Measurements from ENCODE around the gene CREBRF. TPM values are rescaled to one million over a fixed set of nuclear protein-coding genes. Genes with fewer than 3 reads are reported as not detected.

Gene CREBRF
- polyA plus RNA-seq, 1 experiment, result 11.2 TPM

DNA sequence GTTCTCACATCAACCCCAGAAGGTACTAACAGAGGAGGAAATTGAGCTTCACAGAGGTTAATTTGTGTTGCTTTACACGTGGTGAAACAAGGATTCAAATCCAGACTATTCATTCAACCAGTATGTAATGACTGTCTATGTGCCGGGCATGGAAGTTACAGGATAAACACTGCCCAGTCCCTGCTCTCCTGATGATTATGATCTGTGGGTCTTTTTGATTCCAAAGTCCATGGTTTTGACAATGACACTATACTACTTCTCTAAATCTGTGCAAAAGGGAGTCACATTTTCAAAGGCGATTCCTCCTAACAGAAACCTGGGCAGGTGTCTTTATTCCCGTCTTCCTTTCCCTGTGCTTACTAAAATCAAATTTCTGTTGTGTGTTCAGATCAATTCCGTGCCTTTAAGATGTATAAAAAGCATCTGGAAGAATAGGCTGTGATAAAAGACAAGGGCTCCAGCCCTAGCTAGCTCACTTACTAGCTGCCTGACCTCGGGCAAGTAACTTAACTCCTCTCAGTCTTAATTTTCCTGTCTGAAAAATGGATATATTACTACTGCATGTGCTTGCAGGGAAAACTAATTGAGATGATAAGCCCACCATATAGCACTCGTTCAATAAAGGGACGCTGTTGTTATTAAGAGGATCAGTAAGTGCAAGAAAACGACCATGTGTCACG is 970 bp upstream of the CREBRF start:
- no peaks in the 10 kb centered on the region for H3K27me3 ChIP-seq (ENCODE audit: control insufficient read depth, insufficient read depth, low read length)
- no peak for DNase-seq (ENCODE audit: low read depth)
- TF ChIP-seq, protein P1, sequence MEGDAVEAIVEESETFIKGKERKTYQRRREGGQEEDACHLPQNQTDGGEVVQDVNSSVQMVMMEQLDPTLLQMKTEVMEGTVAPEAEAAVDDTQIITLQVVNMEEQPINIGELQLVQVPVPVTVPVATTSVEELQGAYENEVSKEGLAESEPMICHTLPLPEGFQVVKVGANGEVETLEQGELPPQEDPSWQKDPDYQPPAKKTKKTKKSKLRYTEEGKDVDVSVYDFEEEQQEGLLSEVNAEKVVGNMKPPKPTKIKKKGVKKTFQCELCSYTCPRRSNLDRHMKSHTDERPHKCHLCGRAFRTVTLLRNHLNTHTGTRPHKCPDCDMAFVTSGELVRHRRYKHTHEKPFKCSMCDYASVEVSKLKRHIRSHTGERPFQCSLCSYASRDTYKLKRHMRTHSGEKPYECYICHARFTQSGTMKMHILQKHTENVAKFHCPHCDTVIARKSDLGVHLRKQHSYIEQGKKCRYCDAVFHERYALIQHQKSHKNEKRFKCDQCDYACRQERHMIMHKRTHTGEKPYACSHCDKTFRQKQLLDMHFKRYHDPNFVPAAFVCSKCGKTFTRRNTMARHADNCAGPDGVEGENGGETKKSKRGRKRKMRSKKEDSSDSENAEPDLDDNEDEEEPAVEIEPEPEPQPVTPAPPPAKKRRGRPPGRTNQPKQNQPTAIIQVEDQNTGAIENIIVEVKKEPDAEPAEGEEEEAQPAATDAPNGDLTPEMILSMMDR (IDR thresholded peaks at IDR 0.05; ENCODE audit: insufficient read depth, low read depth, low read length), result no peak
- POLR2A ChIA-PET, result no interaction called here
- peak overlapping the region; percentile 71; the same call in 1 of the 2 replicates for H3K4me3 ChIP-seq (ENCODE audit: low read depth, low read length)
- CTCF ChIA-PET, result no interaction called here
- no peaks in the 10 kb centered on the region for H3K36me3 ChIP-seq (ENCODE audit: control insufficient read depth, insufficient read depth, low read length)

DNA sequence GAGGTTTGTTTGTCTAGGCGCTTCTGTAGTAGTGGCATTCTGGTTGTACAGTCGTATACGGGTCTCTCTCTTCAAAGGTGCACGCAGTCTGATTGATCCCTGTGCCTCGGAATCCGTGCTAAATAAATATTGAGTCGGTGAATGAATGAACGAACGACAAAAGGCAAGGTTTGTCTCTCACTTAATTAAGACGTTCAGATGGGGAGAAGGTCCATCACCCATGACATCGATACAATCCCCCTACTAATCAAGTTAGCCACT is 500 bp upstream of the CREBRF start:
- Histone ChIP-seq H3K27me3 (ENCODE audit: control insufficient read depth, insufficient read depth, low read length) (no peaks in the 10 kb centered on the region), H3K36me3 (ENCODE audit: control insufficient read depth, insufficient read depth, low read length) (no peaks in the 10 kb centered on the region), H3K4me3 (ENCODE audit: low read depth, low read length) (peak overlapping the region; percentile 71)
- ChIA-PET CTCF (no interaction called here), POLR2A (no interaction called here)
- no peak for DNase-seq (ENCODE audit: low read depth)
- TF ChIP-seq, protein P1 (IDR thresholded peaks at IDR 0.05; ENCODE audit: insufficient read depth, low read depth, low read length), result no peak

DNA sequence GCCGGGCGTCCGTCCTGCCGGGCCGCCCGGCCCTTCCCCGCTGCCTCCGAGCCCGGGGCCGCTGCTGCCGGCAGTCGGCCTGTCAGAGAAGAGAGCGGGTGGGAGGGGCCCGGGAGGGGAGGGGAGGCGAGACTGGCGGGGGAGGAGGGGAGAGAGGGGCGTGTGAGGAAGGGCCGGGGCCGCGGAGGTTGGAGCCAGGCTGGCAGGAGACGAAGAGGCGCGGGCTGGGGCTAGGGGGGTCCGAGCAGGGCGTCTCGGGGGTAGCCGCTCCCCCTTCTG is 570 bp downstream of the CREBRF start:
- TF ChIP-seq, protein P1 (IDR thresholded peaks at IDR 0.05; ENCODE audit: insufficient read depth, low read depth, low read length), result no peak
- no peaks in the 10 kb centered on the region for H3K27me3 ChIP-seq (ENCODE audit: control insufficient read depth, insufficient read depth, low read length)
- ChIA-PET CTCF (interaction anchor here (0.6 to 1.1 kb wide), 4 partner anchors 70 to 342 kb away, joined by 3 to 4 read pairs (median 4); no protein-coding TSS in a partner anchor), POLR2A (interaction anchor here (0.6 to 1.1 kb wide), 4 partner anchors 73 to 589 kb away, joined by 3 to 7 read pairs (median 4); partner anchors contain the start of gene ATP6V0E1)
- DNase-seq (ENCODE audit: low read depth), result no peak
- H3K36me3 ChIP-seq (ENCODE audit: control insufficient read depth, insufficient read depth, low read length), result no peaks in the 10 kb centered on the region
- H3K4me3 ChIP-seq (ENCODE audit: low read depth, low read length), result peak overlapping the region; percentile 71

DNA sequence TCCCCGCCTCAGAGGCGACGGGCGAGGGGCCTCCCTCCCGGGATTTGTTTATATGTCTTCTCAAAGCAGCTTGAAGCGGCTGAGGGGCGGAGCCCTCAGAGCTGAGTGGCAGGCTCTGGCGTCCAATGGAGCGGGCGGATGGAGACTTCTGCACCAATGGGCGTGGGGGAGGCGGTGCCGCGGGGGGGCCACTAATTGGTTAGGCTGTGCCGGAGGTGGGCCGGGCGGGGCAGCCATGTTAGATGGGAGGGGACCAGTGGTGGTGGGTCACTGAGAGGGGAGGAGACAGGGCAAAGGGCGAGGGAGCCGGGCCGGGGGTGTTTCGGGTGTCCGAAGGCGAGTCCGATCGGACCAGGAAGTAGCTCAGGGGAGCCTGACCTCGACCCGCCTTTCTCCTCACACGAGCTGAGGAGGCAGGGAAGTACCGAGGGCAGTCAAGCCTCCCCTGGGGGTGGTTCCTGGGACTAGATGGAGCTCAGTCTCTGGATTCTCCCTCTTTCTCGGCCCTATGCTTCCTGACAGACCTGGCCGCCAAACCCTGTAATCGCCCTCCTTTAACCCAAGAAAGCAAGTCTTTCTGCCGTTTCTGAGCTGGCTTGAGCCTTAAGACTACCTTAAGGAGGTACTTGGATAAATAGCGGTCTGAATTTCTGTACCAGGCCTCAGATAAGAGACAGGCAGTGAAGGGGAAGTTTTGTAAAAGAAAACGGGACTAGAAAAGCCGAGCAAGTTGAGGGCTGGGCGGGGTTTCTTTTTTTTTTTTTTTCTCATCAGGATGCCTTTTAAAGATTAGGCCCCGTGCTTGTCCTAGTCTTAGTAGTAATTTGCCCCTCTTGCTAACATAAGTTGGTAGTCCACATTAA is 1.1 kb downstream of the CREBRF start:
- ChIA-PET POLR2A (interaction anchor here (0.5 to 1.1 kb wide), 5 partner anchors 74 to 709 kb away, joined by 3 to 7 read pairs (median 3); partner anchors contain the start of gene ATP6V0E1), CTCF (interaction anchor here (0.6 to 1.8 kb wide), 7 partner anchors 11 to 342 kb away, joined by 3 to 6 read pairs (median 4); no protein-coding TSS in a partner anchor)
- TF ChIP-seq, protein P1 (IDR thresholded peaks at IDR 0.05; ENCODE audit: insufficient read depth, low read depth, low read length), result peak; percentile 43; the same call in 1 of the 2 replicates
- H3K27me3 ChIP-seq (ENCODE audit: control insufficient read depth, insufficient read depth, low read length), result no peaks in the 10 kb centered on the region
- peak; percentile 89 for DNase-seq (ENCODE audit: low read depth)
- peak overlapping the region; percentile 71 for H3K4me3 ChIP-seq (ENCODE audit: low read depth, low read length)
- H3K36me3 ChIP-seq (ENCODE audit: control insufficient read depth, insufficient read depth, low read length), result no peaks in the 10 kb centered on the region

- Histone ChIP-seq H3K27me3 (ENCODE audit: control insufficient read depth, insufficient read depth, low read length) (no peaks in the 10 kb centered on the region), H3K4me3 (ENCODE audit: low read depth, low read length) (no peak overlapping the region), H3K36me3 (ENCODE audit: control insufficient read depth, insufficient read depth, low read length) (no peaks in the 10 kb centered on the region; the same call in 1 of the 2 replicates)
- TF ChIP-seq, protein P1 (IDR thresholded peaks at IDR 0.05; ENCODE audit: insufficient read depth, low read depth, low read length), result no peak
- CTCF ChIA-PET, result no interaction called here
- no peak for DNase-seq (ENCODE audit: low read depth)
- POLR2A ChIA-PET, result no interaction called here
Measured at GRCh38 chr5:173062141-173062540, 6.0 kb downstream of the CREBRF start.

All from BJ (cell line).